ENCODE data around the gene ARSK.

DNA sequence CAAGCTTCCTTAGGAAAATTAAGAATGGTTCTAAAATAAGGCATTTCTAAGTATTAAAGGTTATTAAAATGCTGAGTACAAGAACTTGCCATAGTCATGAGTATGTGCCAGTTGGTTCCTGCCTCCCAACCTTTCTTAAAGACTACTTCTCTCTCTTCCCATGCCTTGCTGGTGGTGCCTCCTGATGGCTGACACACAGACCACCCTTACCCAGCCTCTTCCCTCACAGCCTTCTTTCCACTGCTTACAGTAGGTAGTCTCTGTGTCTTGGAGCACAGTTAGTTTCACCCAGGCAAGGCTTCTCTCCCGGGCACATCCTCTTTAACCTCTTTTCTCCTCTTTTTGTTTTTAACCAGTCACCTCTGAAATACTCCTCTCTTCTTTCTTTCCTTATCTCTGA is 44.4 kb downstream of the ARSK start:
- TF ChIP-seq, protein P1, sequence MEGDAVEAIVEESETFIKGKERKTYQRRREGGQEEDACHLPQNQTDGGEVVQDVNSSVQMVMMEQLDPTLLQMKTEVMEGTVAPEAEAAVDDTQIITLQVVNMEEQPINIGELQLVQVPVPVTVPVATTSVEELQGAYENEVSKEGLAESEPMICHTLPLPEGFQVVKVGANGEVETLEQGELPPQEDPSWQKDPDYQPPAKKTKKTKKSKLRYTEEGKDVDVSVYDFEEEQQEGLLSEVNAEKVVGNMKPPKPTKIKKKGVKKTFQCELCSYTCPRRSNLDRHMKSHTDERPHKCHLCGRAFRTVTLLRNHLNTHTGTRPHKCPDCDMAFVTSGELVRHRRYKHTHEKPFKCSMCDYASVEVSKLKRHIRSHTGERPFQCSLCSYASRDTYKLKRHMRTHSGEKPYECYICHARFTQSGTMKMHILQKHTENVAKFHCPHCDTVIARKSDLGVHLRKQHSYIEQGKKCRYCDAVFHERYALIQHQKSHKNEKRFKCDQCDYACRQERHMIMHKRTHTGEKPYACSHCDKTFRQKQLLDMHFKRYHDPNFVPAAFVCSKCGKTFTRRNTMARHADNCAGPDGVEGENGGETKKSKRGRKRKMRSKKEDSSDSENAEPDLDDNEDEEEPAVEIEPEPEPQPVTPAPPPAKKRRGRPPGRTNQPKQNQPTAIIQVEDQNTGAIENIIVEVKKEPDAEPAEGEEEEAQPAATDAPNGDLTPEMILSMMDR (IDR thresholded peaks at IDR 0.05), result no peak
- TF ChIP-seq POLR2A (IDR thresholded peaks at IDR 0.05), result no peak
